H1 (cell line): ENCODE data around the gene TBC1D25. TPM values are rescaled to one million over a fixed set of nuclear protein-coding genes. Genes with fewer than 3 reads are reported as not detected.

Experiments
- HDAC2 ChIP-seq, 2 experiments: fragments of 300-600 bp in 1 of 2; sonication (generic) in 1 of 2; IDR thresholded peaks; 2 replicates each; pipeline ENCODE4 v1.6.1; 2011 to 2012; ENCODE audit warnings: low read depth in 2 of 2, low read length in 2 of 2, mild to moderate bottlenecking in 2 of 2, moderate library complexity in 2 of 2, borderline replicate concordance in 1 of 2, inconsistent platforms in 1 of 2
- KDM4A ChIP-seq: IDR thresholded peaks from one replicate; pipeline ENCODE4 v1.7.1; 2012; ENCODE audit warnings: low read depth, mild to moderate bottlenecking, moderate library complexity, low read length, inconsistent platforms; ENCODE audit not compliant: severe bottlenecking
- RNF2 ChIP-seq: fragments of 200-900, 300-1000 bp; sonication (generic); IDR thresholded peaks from 2 replicates; pipeline ENCODE4 v1.7.1; 2016; ENCODE audit warnings: borderline replicate concordance, low read depth, mild to moderate bottlenecking, antibody characterized with exemption, low read length; ENCODE audit not compliant: poor library complexity, severe bottlenecking; ENCODE audit errors: missing control alignments
- SRF ChIP-seq: IDR thresholded peaks from 2 replicates; pipeline ENCODE4 v1.6.1; 2011; ENCODE audit warnings: mild to moderate bottlenecking, low read depth, low read length, moderate library complexity
- SUZ12 ChIP-seq: fragments of 200-600 bp; sonication (generic); IDR thresholded peaks from 2 replicates; pipeline ENCODE4 v1.6.1; 2012; ENCODE audit warnings: mild to moderate bottlenecking, inconsistent platforms, low read length, moderate library complexity, mixed read lengths
- TBP ChIP-seq: IDR thresholded peaks from 2 replicates; pipeline ENCODE4 v1.6.1; 2011; ENCODE audit warnings: low read depth, low read length, improper control_type of control experiment
- polyA plus RNA-seq, 7 experiments: library from polyadenylated mRNA; depleted of rRNA in 3 of 7; stranded (reverse) in 5 of 7; unstranded in 2 of 7; fragments of >200 nt in 5 of 7; fragments of 200-250 nt in 2 of 7; gene quantifications; 1 replicate in 5 of 7; 2 replicates in 1 of 7; 4 replicates in 1 of 7; pipeline versions ENCODE4 v1.2.1 to v1.2.3, GENCODE V29; 2011 to 2013; ENCODE audit warnings: missing spikeins in 2 of 7, mixed read lengths in 2 of 7
- total RNA-seq: library from RNA; stranded (reverse); fragmentation: NEBNext Ultra II Directional; extraction: Animal tissue kit (Norgen Biotek cat#: 25700); gene quantifications from 2 replicates; pipeline ENCODE4 v1.2.1, GENCODE V29; 2021
- TF ChIP-seq, protein P1 (sequence below): fragments of 300-600 bp; sonication (generic); IDR thresholded peaks from 2 replicates; pipeline ENCODE4 v1.7.1; 2012; ENCODE audit warnings: low read length, moderate library complexity, mild to moderate bottlenecking, inconsistent platforms; ENCODE audit not compliant: insufficient replicate concordance

Gene TBC1D25
- total and polyA plus RNA-seq, 2 of the 8 experiments (the other 6 are each of a cell fraction or from before 2014, with no cell fraction given), result 6.5 to 6.8 TPM

DNA sequence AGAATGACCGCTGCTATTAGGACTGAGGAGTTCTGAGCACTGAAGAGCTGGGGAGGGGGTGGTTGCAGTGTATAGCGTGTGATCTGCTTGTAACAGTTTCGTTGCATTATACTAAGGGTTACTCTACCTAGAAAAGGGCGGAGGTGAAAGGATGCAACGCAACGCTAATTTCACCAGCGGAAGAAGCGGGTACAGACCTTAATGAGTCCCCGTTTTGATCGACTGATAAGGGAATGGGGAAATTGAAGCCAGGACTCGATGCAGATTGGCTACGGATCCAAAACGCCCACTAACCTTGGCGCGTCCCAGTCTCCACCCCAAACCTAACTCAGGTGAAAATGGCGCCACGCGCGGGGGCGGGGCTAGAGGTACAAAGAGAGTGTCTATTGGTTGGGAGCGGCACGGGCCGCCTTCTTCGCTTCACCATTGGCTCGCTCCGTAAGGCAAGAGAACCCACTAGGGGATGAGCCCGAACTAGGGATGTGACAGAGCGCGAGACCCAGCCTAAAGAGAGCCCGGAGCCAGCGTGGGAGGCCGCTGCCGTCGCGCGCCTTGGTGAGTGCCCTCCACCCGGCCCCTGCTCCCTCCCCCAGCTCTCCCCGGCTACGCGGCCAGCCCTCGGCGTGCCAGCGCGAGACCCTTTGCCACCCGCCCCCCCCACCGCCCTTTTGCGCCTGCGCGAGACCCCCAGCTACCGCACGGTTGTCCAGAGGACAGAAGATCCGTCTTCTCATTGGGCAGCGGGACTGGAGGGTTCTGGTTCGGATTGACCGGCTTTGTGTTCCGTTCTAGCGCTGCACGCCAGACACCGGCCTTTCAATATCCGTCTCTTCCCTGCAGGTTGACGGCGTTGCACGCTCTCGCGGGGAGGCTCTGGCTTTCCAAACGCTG is 17.9 kb upstream of the TBC1D25 start, which contains the start of gene EBP (continued):
- TF ChIP-seq, protein P1, sequence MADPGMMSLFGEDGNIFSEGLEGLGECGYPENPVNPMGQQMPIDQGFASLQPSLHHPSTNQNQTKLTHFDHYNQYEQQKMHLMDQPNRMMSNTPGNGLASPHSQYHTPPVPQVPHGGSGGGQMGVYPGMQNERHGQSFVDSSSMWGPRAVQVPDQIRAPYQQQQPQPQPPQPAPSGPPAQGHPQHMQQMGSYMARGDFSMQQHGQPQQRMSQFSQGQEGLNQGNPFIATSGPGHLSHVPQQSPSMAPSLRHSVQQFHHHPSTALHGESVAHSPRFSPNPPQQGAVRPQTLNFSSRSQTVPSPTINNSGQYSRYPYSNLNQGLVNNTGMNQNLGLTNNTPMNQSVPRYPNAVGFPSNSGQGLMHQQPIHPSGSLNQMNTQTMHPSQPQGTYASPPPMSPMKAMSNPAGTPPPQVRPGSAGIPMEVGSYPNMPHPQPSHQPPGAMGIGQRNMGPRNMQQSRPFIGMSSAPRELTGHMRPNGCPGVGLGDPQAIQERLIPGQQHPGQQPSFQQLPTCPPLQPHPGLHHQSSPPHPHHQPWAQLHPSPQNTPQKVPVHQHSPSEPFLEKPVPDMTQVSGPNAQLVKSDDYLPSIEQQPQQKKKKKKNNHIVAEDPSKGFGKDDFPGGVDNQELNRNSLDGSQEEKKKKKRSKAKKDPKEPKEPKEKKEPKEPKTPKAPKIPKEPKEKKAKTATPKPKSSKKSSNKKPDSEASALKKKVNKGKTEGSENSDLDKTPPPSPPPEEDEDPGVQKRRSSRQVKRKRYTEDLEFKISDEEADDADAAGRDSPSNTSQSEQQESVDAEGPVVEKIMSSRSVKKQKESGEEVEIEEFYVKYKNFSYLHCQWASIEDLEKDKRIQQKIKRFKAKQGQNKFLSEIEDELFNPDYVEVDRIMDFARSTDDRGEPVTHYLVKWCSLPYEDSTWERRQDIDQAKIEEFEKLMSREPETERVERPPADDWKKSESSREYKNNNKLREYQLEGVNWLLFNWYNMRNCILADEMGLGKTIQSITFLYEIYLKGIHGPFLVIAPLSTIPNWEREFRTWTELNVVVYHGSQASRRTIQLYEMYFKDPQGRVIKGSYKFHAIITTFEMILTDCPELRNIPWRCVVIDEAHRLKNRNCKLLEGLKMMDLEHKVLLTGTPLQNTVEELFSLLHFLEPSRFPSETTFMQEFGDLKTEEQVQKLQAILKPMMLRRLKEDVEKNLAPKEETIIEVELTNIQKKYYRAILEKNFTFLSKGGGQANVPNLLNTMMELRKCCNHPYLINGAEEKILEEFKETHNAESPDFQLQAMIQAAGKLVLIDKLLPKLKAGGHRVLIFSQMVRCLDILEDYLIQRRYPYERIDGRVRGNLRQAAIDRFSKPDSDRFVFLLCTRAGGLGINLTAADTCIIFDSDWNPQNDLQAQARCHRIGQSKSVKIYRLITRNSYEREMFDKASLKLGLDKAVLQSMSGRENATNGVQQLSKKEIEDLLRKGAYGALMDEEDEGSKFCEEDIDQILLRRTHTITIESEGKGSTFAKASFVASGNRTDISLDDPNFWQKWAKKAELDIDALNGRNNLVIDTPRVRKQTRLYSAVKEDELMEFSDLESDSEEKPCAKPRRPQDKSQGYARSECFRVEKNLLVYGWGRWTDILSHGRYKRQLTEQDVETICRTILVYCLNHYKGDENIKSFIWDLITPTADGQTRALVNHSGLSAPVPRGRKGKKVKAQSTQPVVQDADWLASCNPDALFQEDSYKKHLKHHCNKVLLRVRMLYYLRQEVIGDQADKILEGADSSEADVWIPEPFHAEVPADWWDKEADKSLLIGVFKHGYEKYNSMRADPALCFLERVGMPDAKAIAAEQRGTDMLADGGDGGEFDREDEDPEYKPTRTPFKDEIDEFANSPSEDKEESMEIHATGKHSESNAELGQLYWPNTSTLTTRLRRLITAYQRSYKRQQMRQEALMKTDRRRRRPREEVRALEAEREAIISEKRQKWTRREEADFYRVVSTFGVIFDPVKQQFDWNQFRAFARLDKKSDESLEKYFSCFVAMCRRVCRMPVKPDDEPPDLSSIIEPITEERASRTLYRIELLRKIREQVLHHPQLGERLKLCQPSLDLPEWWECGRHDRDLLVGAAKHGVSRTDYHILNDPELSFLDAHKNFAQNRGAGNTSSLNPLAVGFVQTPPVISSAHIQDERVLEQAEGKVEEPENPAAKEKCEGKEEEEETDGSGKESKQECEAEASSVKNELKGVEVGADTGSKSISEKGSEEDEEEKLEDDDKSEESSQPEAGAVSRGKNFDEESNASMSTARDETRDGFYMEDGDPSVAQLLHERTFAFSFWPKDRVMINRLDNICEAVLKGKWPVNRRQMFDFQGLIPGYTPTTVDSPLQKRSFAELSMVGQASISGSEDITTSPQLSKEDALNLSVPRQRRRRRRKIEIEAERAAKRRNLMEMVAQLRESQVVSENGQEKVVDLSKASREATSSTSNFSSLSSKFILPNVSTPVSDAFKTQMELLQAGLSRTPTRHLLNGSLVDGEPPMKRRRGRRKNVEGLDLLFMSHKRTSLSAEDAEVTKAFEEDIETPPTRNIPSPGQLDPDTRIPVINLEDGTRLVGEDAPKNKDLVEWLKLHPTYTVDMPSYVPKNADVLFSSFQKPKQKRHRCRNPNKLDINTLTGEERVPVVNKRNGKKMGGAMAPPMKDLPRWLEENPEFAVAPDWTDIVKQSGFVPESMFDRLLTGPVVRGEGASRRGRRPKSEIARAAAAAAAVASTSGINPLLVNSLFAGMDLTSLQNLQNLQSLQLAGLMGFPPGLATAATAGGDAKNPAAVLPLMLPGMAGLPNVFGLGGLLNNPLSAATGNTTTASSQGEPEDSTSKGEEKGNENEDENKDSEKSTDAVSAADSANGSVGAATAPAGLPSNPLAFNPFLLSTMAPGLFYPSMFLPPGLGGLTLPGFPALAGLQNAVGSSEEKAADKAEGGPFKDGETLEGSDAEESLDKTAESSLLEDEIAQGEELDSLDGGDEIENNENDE, result no peak
- TF ChIP-seq TBP (peak; percentile 27; the same call in 1 of the 2 replicates), SRF (no peak), HDAC2 (IDR thresholded peaks at IDR 0.05; ENCODE audit: borderline replicate concordance in 1 of 2, low read depth in 2 of 2, low read length in 2 of 2) (no peak), KDM4A (no peak), RNF2 (no peak), SUZ12 (no peak)
